Central memory CD8-positive, alpha-beta T cell (primary cell): ENCODE data around the gene PSMB11.

ENCODE experiments used
- ATAC-seq: fragments of 150-1000 bp; cut with Tn5 transposase; replicated peaks from 2 replicates; pipeline ENCODE4 v1.10.0; 2022; ENCODE audit warnings: mild to moderate bottlenecking, moderate FRiP score, moderate number of reproducible peaks; ENCODE audit not compliant: poor library complexity, severe bottlenecking; ENCODE audit errors: extremely low read depth
- DNase-seq, 2 donors: peaks; one replicate each; pipeline ENCODE4 v3.0.0; 2021; ENCODE audit warnings: low spot score in 2 of 2
- H3K27ac Mint-ChIP-seq: one replicate; pipeline ENCODE4 v1.8.0; 2022; ENCODE audit warnings: low read depth, mild to moderate bottlenecking, moderate library complexity, mixed read lengths
- H3K27me3 Mint-ChIP-seq: one replicate; pipeline ENCODE4 v1.8.0; 2022; ENCODE audit warnings: mixed read lengths
- H3K36me3 Mint-ChIP-seq: one replicate; pipeline ENCODE4 v1.8.0; 2022; ENCODE audit warnings: mild to moderate bottlenecking, moderate library complexity, mixed read lengths; ENCODE audit not compliant: insufficient read depth
- H3K4me1 Mint-ChIP-seq: one replicate; pipeline ENCODE4 v1.8.0; 2022; ENCODE audit warnings: mixed read lengths
- H3K4me3 Mint-ChIP-seq: one replicate; pipeline ENCODE4 v1.8.0; 2022; ENCODE audit warnings: mild to moderate bottlenecking, moderate library complexity, mixed read lengths
- H3K9me3 Mint-ChIP-seq: one replicate; pipeline ENCODE4 v1.8.0; 2022; ENCODE audit warnings: mixed read lengths

The PSMB11 gene

GRCh38 chr14:23021434-23021833 lies 20.6 kb upstream of the PSMB11 start:
- DNase-seq = no peak
- no peak overlapping the region for H3K4me3 Mint-ChIP-seq
- H3K4me1 Mint-ChIP-seq = peaks cover 26% of the 10 kb centered on the region
- no peak overlapping the region for H3K27ac Mint-ChIP-seq
- H3K27me3 Mint-ChIP-seq = no peaks in the 10 kb centered on the region
- no peaks in the 10 kb centered on the region for H3K9me3 Mint-ChIP-seq
- no peak for ATAC-seq
- peaks cover 8% of the 10 kb centered on the region for H3K36me3 Mint-ChIP-seq

GRCh38 chr14:23021889-23022442 lies 20.0 kb upstream of the PSMB11 start:
- peaks cover 11% of the 10 kb centered on the region for H3K36me3 Mint-ChIP-seq
- H3K9me3 Mint-ChIP-seq = no peaks in the 10 kb centered on the region
- peaks cover 26% of the 10 kb centered on the region for H3K4me1 Mint-ChIP-seq
- H3K27me3 Mint-ChIP-seq = no peaks in the 10 kb centered on the region
- ATAC-seq (no peak), DNase-seq (no peak)
- H3K27ac Mint-ChIP-seq = no peak overlapping the region
- H3K4me3 Mint-ChIP-seq = no peak overlapping the region

- no peak overlapping the region for H3K4me3 Mint-ChIP-seq
- no peak for DNase-seq
- no peak overlapping the region for H3K27ac Mint-ChIP-seq
Measured at GRCh38 chr14:23023022-23023794, 18.8 kb upstream of the PSMB11 start.

GRCh38 chr14:23023795-23024152 lies 18.2 kb upstream of the PSMB11 start:
- no peaks in the 10 kb centered on the region for H3K9me3 Mint-ChIP-seq
- no peak overlapping the region for H3K27ac Mint-ChIP-seq
- no peak for ATAC-seq
- no peaks in the 10 kb centered on the region for H3K27me3 Mint-ChIP-seq
- peaks cover 34% of the 10 kb centered on the region for H3K4me1 Mint-ChIP-seq
- H3K4me3 Mint-ChIP-seq = no peak overlapping the region
- peaks cover 11% of the 10 kb centered on the region for H3K36me3 Mint-ChIP-seq
- no peak for DNase-seq

More at GRCh38 chr14:23023022-23023794, 18.8 kb upstream of the PSMB11 start:
- Mint-ChIP-seq H3K36me3 (peaks cover 11% of the 10 kb centered on the region), H3K27me3 (no peaks in the 10 kb centered on the region), H3K9me3 (no peaks in the 10 kb centered on the region), H3K4me1 (peaks cover 30% of the 10 kb centered on the region)
- ATAC-seq = no peak

GRCh38 chr14:23024612-23025075 lies 17.4 kb upstream of the PSMB11 start:
- peaks cover 42% of the 10 kb centered on the region for H3K4me1 Mint-ChIP-seq
- H3K36me3 Mint-ChIP-seq = peaks cover 11% of the 10 kb centered on the region

GRCh38 chr14:23025151-23025814 lies 16.7 kb upstream of the PSMB11 start:
- Mint-ChIP-seq H3K4me1 (peaks cover 42% of the 10 kb centered on the region), H3K36me3 (peaks cover 11% of the 10 kb centered on the region), H3K4me3 (no peak overlapping the region), H3K9me3 (no peaks in the 10 kb centered on the region), H3K27me3 (no peaks in the 10 kb centered on the region), H3K27ac (peak overlapping the region; percentile 49)
- DNase-seq = no peak
- ATAC-seq = no peak

More at GRCh38 chr14:23024612-23025075, 17.4 kb upstream of the PSMB11 start:
- peak overlapping the region; percentile 49 for H3K27ac Mint-ChIP-seq
- no peaks in the 10 kb centered on the region for H3K9me3 Mint-ChIP-seq
- ATAC-seq (no peak), DNase-seq (no peak)
- no peaks in the 10 kb centered on the region for H3K27me3 Mint-ChIP-seq
- no peak overlapping the region for H3K4me3 Mint-ChIP-seq

- H3K36me3 Mint-ChIP-seq = peaks cover 28% of the 10 kb centered on the region
- H3K27me3 Mint-ChIP-seq = no peaks in the 10 kb centered on the region
- no peak overlapping the region for H3K4me3 Mint-ChIP-seq
- DNase-seq (no peak), ATAC-seq (peak; percentile 49)
- H3K9me3 Mint-ChIP-seq = no peaks in the 10 kb centered on the region
- peaks cover 44% of the 10 kb centered on the region for H3K4me1 Mint-ChIP-seq
- H3K27ac Mint-ChIP-seq = peak overlapping the region; percentile 20
Measured at GRCh38 chr14:23028799-23029198, 13.2 kb upstream of the PSMB11 start.

GRCh38 chr14:23030936-23031335 lies 11.1 kb upstream of the PSMB11 start:
- H3K27ac Mint-ChIP-seq = no peak overlapping the region
- H3K4me3 Mint-ChIP-seq = no peak overlapping the region
- H3K36me3 Mint-ChIP-seq = peaks cover 28% of the 10 kb centered on the region
- peaks cover 45% of the 10 kb centered on the region for H3K4me1 Mint-ChIP-seq
- ATAC-seq (no peak), DNase-seq (no peak)
- no peaks in the 10 kb centered on the region for H3K27me3 Mint-ChIP-seq
- H3K9me3 Mint-ChIP-seq = no peaks in the 10 kb centered on the region

GRCh38 chr14:23033251-23033727 lies 8.7 kb upstream of the PSMB11 start:
- Mint-ChIP-seq H3K27ac (no peak overlapping the region), H3K4me1 (peaks cover 41% of the 10 kb centered on the region), H3K27me3 (no peaks in the 10 kb centered on the region), H3K9me3 (no peaks in the 10 kb centered on the region), H3K4me3 (peak overlapping the region; percentile 80), H3K36me3 (peaks cover 22% of the 10 kb centered on the region)
- DNase-seq (no peak), ATAC-seq (no peak)

GRCh38 chr14:23033801-23034497 lies 8.1 kb upstream of the PSMB11 start:
- peaks cover 36% of the 10 kb centered on the region for H3K4me1 Mint-ChIP-seq
- peak overlapping the region; percentile 80 for H3K4me3 Mint-ChIP-seq
- no peak for ATAC-seq
- H3K36me3 Mint-ChIP-seq = peaks cover 22% of the 10 kb centered on the region
- no peak for DNase-seq
- H3K27ac Mint-ChIP-seq = peak overlapping the region; percentile 91
- H3K27me3 Mint-ChIP-seq = no peaks in the 10 kb centered on the region
- no peaks in the 10 kb centered on the region for H3K9me3 Mint-ChIP-seq

GRCh38 chr14:23034498-23035302 lies 7.3 kb upstream of the PSMB11 start, which contains the start of gene PSMB5:
TSS of gene PSMB5 (minus strand) at chr14:23034900. CDS start at chr14:23034881, 19 bp downstream.
- H3K27ac Mint-ChIP-seq = peak within 1 kb of the TSS; percentile 91
- H3K36me3 Mint-ChIP-seq = peaks cover 22% of the 10 kb centered on the region
- DNase-seq (peak; percentile 77 to 85), ATAC-seq (peak; percentile 95)
- H3K4me1 Mint-ChIP-seq = peaks cover 29% of the 10 kb centered on the region
- peak within 1 kb of the TSS; percentile 80 for H3K4me3 Mint-ChIP-seq
- H3K27me3 Mint-ChIP-seq = no peaks in the 10 kb centered on the region
- no peaks in the 10 kb centered on the region for H3K9me3 Mint-ChIP-seq
